VCaP (cell line): Measurements from ENCODE around the gene TOP3A.

ENCODE experiments used
- H3K27ac ChIP-seq: fragments of 450-650 bp; 2 replicates; pipeline ENCODE4 v1.5.1; 2017
- CTCF ChIP-seq: fragments of 450-650 bp; conservative IDR thresholded peaks from 2 replicates; pipeline ENCODE4 v1.5.1; 2017; ENCODE audit warnings: mild to moderate bottlenecking, moderate library complexity

TOP3A gene

GRCh38 chr17:18267366-18267765, 47.4 kb downstream of the TOP3A start:
- TF ChIP-seq CTCF, result no peak
- H3K27ac ChIP-seq, result no peak overlapping the region

GRCh38 chr17:18263885-18264682, 50.7 kb downstream of the TOP3A start:
- TF ChIP-seq CTCF, result no peak
- H3K27ac ChIP-seq, result no peak overlapping the region

- TF ChIP-seq CTCF, result no peak
- H3K27ac ChIP-seq, result no peak overlapping the region
Measured at GRCh38 chr17:18262641-18263040, 52.2 kb downstream of the TOP3A start.

GRCh38 chr17:18262111-18262510, 52.7 kb downstream of the TOP3A start:
- TF ChIP-seq CTCF, result no peak
- peak overlapping the region; percentile 91; the same call in 1 of the 2 replicates for H3K27ac ChIP-seq

- peak overlapping the region; percentile 91 for H3K27ac ChIP-seq
- TF ChIP-seq CTCF, result no peak
Measured at GRCh38 chr17:18261659-18262058, 53.1 kb downstream of the TOP3A start.

- no peak for TF ChIP-seq CTCF
- peak overlapping the region; percentile 91 for H3K27ac ChIP-seq
Measured at GRCh38 chr17:18261146-18261515, 53.7 kb downstream of the TOP3A start.

- H3K27ac ChIP-seq, result peak within 1 kb of the TSS; percentile 91
- no peak for TF ChIP-seq CTCF
Measured at GRCh38 chr17:18260332-18261145, 54.3 kb downstream of the TOP3A start, which contains the start of gene MIEF2. Gene MIEF2 (plus strand): TSS chr17:18260662. CDS start chr17:18262721, 2,059 bp downstream.
